Activated T-helper 17 cell treated with anti-CD3 and anti-CD28 coated beads, Interleukin-2, amount 50 U/mL, for 72 hours (primary cell): ENCODE results near the gene STYK1. TPM values are rescaled to one million over a fixed set of nuclear protein-coding genes. Genes with fewer than 3 reads are reported as not detected.

Experiments
- ATAC-seq: fragments of 150-1000 bp; cut with Tn5 transposase; replicated peaks from 2 replicates; pipeline ENCODE4 v1.10.0; 2021; ENCODE audit warnings: mild to moderate bottlenecking, moderate library complexity
- H3K27ac Mint-ChIP-seq: one replicate; pipeline ENCODE4 v1.8.0; 2022; ENCODE audit warnings: mixed read lengths
- H3K27me3 Mint-ChIP-seq: one replicate; pipeline ENCODE4 v1.8.0; 2022; ENCODE audit warnings: mixed read lengths
- H3K36me3 Mint-ChIP-seq: one replicate; pipeline ENCODE4 v1.8.0; 2022; ENCODE audit warnings: low read depth, mild to moderate bottlenecking, mixed read lengths
- H3K4me1 Mint-ChIP-seq: one replicate; pipeline ENCODE4 v1.8.0; 2022; ENCODE audit warnings: mixed read lengths
- H3K4me3 Mint-ChIP-seq: one replicate; pipeline ENCODE4 v1.8.0; 2022; ENCODE audit warnings: mild to moderate bottlenecking, mixed read lengths
- H3K9me3 Mint-ChIP-seq: one replicate; pipeline ENCODE4 v1.8.0; 2022; ENCODE audit warnings: mixed read lengths
- total RNA-seq, 2 donors: library from RNA; stranded (reverse); gene quantifications; one replicate each; pipeline ENCODE4 v1.2.3, GENCODE V29; 2022

The STYK1 gene, protein sequence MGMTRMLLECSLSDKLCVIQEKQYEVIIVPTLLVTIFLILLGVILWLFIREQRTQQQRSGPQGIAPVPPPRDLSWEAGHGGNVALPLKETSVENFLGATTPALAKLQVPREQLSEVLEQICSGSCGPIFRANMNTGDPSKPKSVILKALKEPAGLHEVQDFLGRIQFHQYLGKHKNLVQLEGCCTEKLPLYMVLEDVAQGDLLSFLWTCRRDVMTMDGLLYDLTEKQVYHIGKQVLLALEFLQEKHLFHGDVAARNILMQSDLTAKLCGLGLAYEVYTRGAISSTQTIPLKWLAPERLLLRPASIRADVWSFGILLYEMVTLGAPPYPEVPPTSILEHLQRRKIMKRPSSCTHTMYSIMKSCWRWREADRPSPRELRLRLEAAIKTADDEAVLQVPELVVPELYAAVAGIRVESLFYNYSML
- under 1 TPM in 1 of 2 donors, not detected in 1; 0.17 TPM for total RNA-seq

DNA sequence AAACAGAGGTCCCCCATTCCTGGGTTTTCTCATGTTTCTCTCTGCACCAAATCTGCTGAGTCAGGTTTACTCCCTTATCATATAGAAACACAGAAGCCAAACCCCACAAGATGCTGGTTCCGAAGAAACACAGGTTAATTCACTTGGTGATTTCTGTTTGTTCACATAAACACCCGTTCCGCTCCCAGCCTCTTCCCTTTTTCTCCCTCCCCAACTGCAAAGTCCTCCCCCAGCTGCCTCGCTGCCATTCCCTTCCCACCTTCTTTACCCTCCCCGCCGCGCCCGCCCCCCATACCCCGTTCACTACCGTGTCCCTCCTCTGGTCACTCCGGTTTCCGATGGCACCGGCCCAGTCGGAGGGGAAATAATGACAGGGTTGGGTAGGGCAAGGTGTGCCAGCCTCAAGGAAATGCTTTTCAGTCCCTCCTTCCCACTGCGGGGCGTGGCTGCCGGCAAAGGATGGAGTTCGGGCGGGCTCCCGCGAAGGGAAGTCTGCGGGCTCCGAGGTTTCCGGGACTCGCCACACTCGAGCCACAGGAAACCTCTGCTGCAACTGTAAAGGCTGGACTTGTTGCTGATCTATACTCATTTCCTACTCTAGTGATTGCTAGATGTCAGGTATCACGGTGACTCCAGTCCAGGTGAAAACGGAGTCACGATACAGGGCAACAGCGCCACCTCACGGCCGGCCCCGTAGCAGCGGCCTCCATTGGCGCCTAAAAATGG is at the start of gene STYK1:
Gene STYK1 (minus strand): TSS at position 394 of the 726 bp plus-strand sequence. CDS start 39,434 bp downstream, outside the sequence.
- Mint-ChIP-seq H3K4me1 (peaks cover 5% of the 10 kb centered on the region), H3K36me3 (no peaks in the 10 kb centered on the region), H3K9me3 (no peaks in the 10 kb centered on the region), H3K27me3 (peaks cover 20% of the 10 kb centered on the region), H3K4me3 (peak within 1 kb of the TSS; percentile 70), H3K27ac (peak within 1 kb of the TSS; percentile 59)
- peak; percentile 94 for ATAC-seq

DNA sequence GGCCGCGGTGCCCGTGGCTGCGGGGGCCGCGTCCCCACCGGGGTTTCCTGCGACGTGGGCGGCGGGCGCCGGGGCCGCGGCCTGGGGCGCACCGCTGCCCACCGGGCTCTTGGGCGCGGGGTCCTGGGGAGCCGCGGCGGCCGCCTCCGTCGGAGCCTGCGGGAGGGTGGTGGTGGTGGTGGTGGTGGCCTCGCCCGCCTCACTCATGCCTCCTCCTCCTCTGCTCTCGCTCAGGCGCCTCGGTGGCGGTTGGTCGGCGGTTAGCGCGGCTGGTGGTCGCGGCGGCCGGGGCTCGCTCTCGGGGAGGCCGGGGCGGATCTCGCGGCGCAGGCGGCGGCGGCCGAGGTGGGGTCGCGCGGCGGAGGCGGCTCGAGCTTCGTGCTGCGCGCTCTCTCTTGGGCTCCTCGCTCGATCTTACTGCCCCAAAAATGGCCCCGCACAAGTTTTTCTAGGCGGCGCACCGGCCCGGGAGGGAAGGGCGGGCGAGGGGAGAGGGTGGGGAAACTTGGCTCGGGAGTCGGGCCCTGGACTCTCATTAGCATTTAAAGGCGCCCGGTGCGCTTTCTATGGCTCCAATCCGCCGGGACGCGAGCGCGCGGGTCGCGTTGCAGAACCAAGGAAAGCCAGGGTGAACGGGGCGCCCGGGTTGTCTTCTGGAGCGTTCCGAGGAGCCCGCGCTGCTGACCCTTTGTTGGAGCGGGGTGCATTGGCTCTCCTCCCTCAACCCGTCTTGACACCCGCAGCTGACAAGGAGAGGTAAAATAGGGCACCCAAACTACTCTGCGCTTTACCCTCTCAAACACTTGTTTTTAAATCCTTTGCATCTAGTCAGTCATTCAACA is 49.3 kb upstream of the STYK1 start, which contains the start of gene YBX3:
Gene YBX3 (minus strand): TSS at position 419 of the 842 bp plus-strand sequence. CDS start 212 bp downstream, at position 207.
- Mint-ChIP-seq H3K4me3 (peak within 1 kb of the TSS; percentile 91), H3K27me3 (peaks cover 47% of the 10 kb centered on the region), H3K4me1 (peaks cover 9% of the 10 kb centered on the region), H3K27ac (peak within 1 kb of the TSS; percentile 91), H3K36me3 (peaks cover 9% of the 10 kb centered on the region), H3K9me3 (no peaks in the 10 kb centered on the region)
- ATAC-seq: peak; percentile 45

DNA sequence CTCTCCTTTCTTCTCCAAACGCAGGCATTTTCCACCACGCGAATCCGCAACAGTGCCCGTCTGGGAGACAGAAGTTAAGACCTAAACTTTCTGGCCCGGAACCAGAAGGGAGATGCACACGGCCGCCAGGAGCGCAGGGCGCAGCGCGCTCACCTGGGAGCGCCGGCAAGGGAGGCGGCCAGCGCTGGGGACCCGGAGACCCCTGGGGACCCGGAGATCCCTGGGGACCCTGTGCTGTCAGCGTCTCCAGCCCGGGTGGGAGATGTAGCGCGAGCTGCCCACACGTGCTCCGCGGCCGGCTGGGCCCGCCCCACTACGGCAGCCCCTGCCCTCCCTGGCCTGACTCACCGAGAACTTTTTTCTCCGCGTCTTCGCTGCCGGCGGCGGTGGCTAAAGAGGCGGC is 48.7 kb upstream of the STYK1 start:
- Mint-ChIP-seq H3K4me3 (peak overlapping the region; percentile 91), H3K27me3 (peaks cover 46% of the 10 kb centered on the region), H3K4me1 (peaks cover 9% of the 10 kb centered on the region), H3K36me3 (peaks cover 9% of the 10 kb centered on the region), H3K27ac (peak overlapping the region; percentile 91), H3K9me3 (no peaks in the 10 kb centered on the region)
- peak; percentile 80 for ATAC-seq

DNA sequence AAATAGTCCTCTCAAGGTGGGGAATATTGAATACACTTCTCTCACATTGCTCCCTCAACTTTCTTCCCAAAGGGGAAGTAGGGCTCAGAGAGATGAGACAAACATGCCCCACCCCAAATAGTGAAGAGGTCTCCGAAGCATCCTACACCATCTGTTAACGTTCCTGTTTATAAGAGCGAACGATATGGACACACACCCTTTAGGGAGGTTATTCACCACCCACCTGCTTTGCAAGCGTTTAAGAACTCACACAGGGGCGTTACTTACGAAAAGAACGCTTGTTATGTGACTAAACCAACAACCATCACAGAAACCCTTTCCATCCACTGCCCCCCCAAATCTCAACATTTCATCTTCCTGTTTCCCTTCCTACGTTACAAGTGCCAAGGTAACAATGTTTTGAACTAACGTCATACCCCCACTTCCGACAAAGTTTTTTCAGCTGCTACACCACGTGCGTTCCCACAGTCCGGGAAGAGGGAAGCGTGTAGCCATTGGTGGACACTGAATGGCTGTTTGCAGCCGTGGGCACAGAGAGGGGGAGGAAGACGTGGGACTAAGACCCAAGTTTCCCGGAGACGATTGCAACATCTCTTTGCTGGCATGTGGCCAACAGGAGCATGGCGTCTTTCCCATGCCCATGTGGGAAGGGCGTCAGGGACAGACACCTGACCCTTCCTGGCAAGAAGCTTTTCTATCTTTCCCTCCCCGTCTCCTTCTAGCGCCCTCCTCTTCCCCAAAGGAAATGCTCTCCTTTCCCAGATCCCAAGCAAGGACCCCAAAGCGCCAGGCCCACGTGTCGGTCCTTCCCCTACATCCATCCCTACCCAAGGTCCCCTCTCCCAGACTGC is 48.0 kb upstream of the STYK1 start:
- Mint-ChIP-seq H3K4me3 (peak overlapping the region; percentile 91), H3K9me3 (no peaks in the 10 kb centered on the region), H3K27me3 (peaks cover 47% of the 10 kb centered on the region), H3K27ac (peak overlapping the region; percentile 91), H3K4me1 (peaks cover 9% of the 10 kb centered on the region), H3K36me3 (peaks cover 13% of the 10 kb centered on the region)
- peak; percentile 66 for ATAC-seq

DNA sequence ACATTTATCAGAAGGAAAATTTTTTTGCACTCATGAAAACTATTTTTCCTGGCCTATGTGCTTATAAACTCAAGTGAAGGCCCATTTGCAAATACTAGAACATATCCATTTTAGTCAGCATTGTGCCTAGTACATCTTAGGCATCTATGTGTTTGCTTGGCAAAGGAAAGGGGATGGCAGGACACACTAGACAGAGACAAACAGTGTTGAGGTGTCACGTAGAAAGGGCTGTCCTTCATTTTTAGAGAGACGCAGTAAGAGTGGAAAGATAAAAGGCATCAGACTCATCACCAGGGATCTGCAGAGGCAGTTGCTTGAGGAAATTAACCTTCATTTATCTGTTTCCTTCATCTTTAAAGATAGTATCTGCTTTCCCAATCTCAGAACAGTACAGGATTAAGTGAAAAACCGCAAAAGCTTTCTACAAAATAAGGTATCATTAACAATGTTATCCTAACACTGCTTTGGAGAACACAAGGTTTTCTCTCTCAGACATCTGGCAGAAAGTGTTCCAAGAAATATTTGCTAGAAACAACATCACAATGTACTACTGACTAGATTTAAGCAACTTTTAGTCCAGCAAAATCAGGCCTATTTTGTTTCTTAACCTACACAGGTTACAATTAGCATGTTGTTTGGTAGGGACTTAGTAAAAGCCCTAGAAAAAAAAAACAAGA is 47.3 kb upstream of the STYK1 start:
- H3K36me3 Mint-ChIP-seq: peaks cover 15% of the 10 kb centered on the region
- ATAC-seq: no peak
- peaks cover 9% of the 10 kb centered on the region for H3K4me1 Mint-ChIP-seq
- H3K27ac Mint-ChIP-seq: peak overlapping the region; percentile 91
- H3K27me3 Mint-ChIP-seq: peaks cover 45% of the 10 kb centered on the region
- H3K4me3 Mint-ChIP-seq: peak overlapping the region; percentile 91
- H3K9me3 Mint-ChIP-seq: no peaks in the 10 kb centered on the region

DNA sequence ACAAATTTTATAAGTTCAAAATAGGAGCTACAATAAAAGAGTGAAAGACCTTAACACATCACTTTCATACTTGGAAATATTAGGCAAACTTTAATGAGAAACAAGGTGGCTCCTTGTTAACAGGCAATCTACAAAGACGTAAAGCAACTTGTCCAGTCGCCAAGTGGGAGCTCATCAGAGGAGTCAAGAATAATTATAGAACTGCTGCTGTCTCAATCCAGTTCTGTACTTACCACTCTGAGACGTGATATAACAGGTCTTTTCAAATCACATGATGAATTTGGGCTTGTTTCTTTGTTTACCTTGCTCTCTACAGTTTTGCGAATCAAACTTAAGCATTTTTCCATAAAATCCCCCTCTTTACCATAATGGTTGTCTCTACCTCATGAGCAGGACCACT is 45.6 kb upstream of the STYK1 start:
- H3K36me3 Mint-ChIP-seq: peaks cover 28% of the 10 kb centered on the region
- H3K4me1 Mint-ChIP-seq: peaks cover 16% of the 10 kb centered on the region
- ATAC-seq: no peak
- no peak overlapping the region for H3K4me3 Mint-ChIP-seq
- H3K27ac Mint-ChIP-seq: no peak overlapping the region
- peaks cover 44% of the 10 kb centered on the region for H3K27me3 Mint-ChIP-seq
- no peaks in the 10 kb centered on the region for H3K9me3 Mint-ChIP-seq

DNA sequence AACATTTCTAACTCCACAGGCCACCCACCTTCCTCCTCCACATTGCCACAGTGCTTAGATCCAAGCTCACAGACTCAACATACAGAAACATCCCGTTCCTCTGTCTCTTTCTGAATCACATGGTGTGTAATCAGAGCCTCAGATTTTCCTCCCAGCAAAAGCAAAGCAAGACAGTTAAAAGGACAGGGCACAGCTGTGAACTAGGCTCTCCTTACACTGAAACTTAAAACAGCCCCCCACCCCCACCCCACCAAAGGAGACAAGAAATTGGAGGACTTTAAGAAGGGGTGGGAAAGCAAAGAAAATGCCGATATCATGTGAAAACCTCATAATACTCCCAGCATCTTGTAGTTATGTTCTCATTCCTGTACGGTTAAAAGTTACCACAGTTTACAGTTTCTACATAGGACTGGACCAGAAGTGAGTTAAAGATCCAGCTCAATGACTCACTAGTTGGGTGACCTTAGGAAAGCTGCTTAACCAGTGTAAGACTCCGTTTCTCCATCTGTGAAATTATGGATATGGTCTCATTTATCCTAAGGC is 44.5 kb upstream of the STYK1 start:
- Mint-ChIP-seq H3K9me3 (no peaks in the 10 kb centered on the region), H3K27ac (no peak overlapping the region), H3K27me3 (peaks cover 34% of the 10 kb centered on the region), H3K4me3 (no peak overlapping the region), H3K4me1 (peaks cover 16% of the 10 kb centered on the region), H3K36me3 (peaks cover 39% of the 10 kb centered on the region)
- no peak for ATAC-seq

DNA sequence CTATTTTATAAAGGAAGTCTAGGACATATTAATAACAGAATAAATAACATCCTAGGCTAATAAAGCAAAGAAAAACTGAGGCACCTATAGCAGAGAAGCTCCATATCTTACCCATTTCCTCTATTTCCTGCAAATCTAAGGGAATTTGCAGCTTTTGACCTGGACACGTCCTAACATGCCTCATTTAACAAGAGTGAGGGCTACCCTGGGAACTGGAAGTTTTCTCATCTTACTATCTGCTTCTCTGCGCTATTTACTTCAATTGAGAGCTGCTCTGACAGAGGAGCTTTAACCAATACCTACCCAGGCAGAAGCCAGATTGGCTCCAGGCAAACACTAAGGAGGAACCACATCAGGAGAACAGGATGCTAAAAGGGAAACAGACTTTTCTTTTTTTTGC is 43.6 kb upstream of the STYK1 start:
- Mint-ChIP-seq H3K36me3 (peaks cover 48% of the 10 kb centered on the region), H3K27me3 (peaks cover 38% of the 10 kb centered on the region), H3K4me1 (peaks cover 16% of the 10 kb centered on the region), H3K9me3 (no peaks in the 10 kb centered on the region), H3K4me3 (no peak overlapping the region), H3K27ac (no peak overlapping the region)
- no peak for ATAC-seq

DNA sequence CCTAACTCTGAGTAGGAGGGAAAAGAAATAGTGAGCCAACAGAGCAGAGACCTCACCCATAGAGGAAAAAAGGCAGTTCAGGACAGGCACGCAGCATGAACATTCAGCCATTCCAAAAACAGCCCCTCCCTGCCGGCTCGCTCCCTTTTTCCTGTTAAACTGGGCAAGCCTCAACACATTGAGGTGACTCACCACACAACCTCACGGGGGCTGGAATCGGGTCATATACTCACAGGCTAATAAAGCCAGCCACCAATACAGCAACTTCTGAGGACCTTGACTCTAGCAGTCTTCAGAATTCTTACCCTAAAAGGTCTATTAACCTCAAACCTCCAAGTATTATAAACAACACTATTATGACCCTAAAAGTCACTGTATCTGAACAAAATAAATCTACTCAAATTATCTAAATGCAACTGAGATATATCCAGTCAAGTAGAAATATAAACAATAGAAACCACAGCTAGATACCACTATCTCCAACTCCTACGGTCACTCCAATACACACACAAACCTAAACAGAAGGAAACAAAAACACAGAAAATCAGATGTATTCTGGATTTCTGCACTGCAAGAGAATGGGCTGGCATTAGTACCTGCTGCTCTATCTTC is 43.0 kb upstream of the STYK1 start:
- Mint-ChIP-seq H3K4me1 (peaks cover 10% of the 10 kb centered on the region), H3K27me3 (peaks cover 32% of the 10 kb centered on the region), H3K36me3 (peaks cover 48% of the 10 kb centered on the region), H3K4me3 (no peak overlapping the region), H3K27ac (no peak overlapping the region), H3K9me3 (no peaks in the 10 kb centered on the region)
- ATAC-seq: no peak

DNA sequence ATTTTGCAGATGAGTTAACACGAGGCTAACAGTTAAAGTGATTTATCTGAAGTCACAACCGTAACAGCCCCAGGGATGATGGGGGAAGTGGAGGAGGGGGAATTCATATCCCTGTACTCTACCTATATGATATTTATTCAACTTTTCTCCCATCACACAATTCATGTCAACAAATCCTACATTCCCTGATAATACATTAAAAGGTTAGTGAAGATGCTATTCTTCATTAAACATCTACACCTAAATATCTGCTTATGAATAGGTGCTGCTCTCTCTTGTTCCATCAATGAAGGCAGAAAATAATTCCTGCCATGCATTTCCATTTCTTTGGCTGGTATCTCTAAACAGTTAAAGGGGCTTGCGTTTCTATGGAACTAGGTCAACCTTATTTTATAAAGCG is 42.4 kb upstream of the STYK1 start:
- H3K27ac Mint-ChIP-seq: no peak overlapping the region
- ATAC-seq: no peak
- peaks cover 7% of the 10 kb centered on the region for H3K4me1 Mint-ChIP-seq
- peaks cover 51% of the 10 kb centered on the region for H3K36me3 Mint-ChIP-seq
- H3K9me3 Mint-ChIP-seq: no peaks in the 10 kb centered on the region
- H3K4me3 Mint-ChIP-seq: no peak overlapping the region
- peaks cover 29% of the 10 kb centered on the region for H3K27me3 Mint-ChIP-seq

DNA sequence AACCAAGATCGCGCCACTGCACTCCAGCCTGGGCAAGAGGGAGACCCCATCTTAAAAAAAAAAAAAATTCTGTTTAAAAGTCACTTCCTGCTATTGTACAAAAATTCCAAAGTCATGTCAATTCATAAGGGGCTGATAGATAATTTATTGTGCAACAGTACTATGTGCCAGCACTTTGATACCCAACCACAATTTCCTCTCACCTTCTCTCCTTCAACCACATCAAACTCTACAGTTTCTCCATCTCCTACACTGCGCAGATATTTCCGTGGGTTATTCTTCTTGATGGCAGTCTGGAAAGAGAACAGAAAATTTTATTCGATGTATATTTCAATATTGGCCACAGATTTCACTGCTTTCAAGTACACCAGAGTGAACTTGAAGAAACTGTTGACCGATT is 41.6 kb upstream of the STYK1 start:
- Mint-ChIP-seq H3K27ac (no peak overlapping the region), H3K4me1 (peaks cover 7% of the 10 kb centered on the region), H3K36me3 (peaks cover 53% of the 10 kb centered on the region), H3K9me3 (no peaks in the 10 kb centered on the region), H3K4me3 (no peak overlapping the region), H3K27me3 (peaks cover 25% of the 10 kb centered on the region)
- peak; percentile 48 for ATAC-seq

DNA sequence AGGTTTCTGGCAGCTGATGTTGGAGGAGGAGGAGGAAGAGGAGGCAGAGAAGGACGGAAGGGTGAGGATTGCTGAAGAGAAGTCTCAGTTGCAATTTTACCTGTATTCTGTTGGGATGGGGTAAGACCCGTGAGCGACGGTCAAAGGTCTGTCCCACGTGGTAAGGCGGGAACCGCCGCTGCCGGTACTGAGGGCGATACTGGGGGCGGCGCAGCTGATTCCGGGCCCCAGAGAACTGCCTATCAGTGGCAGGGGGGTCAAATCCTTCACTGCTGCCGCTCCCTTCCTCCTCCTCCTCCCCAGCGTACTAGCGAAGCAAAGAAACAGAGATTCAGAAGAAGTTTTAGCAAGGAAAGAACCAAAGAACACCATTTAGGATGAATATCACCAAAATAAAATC is 36.0 kb upstream of the STYK1 start:
- peaks cover 19% of the 10 kb centered on the region for H3K27me3 Mint-ChIP-seq
- H3K36me3 Mint-ChIP-seq: peaks cover 69% of the 10 kb centered on the region
- no peaks in the 10 kb centered on the region for H3K9me3 Mint-ChIP-seq
- no peak for ATAC-seq
- no peak overlapping the region for H3K27ac Mint-ChIP-seq
- peaks cover 3% of the 10 kb centered on the region for H3K4me1 Mint-ChIP-seq
- H3K4me3 Mint-ChIP-seq: no peak overlapping the region
